GM23338 (cell line): ENCODE data around the gene BATF3. TPM values are rescaled to one million over a fixed set of nuclear protein-coding genes. Genes with fewer than 3 reads are reported as not detected.
A peak's percentile ranks its signal among the peaks of the same experiment; 100 is the strongest.

ENCODE experiments used
- ATAC-seq: fragments of 200-7000 bp; cut with Tn5 transposase; 3 replicates; pipeline ENCODE4 v1.9.1; 2020
- DNase-seq: peaks from one replicate; pipeline ENCODE4 v3.0.0-alpha.2; 2015; ENCODE audit warnings: low spot score
- H2AFZ ChIP-seq: fragments of 200-600 bp; sonication (generic); 2 replicates; pipeline ENCODE4 v1.8.0; 2016; ENCODE audit warnings: antibody characterized with exemption, mild to moderate bottlenecking, moderate library complexity
- H3F3A ChIP-seq: fragments of 200-600 bp; sonication (generic); replicated peaks from 2 replicates; pipeline ENCODE4 v1.8.0; 2017; ENCODE audit warnings: antibody characterized with exemption, mixed run types, low read depth
- H3K27ac ChIP-seq: fragments of 200-600 bp; sonication (generic); 2 replicates; pipeline ENCODE4 v1.6.1; 2016; ENCODE audit warnings: low read depth
- H3K27me3 ChIP-seq: fragments of 200-600 bp; sonication (generic); 2 replicates; pipeline ENCODE4 v1.8.0; 2016; ENCODE audit warnings: mild to moderate bottlenecking, mixed run types, moderate library complexity; ENCODE audit not compliant: insufficient read depth
- H3K36me3 ChIP-seq: fragments of 200-600 bp; sonication (generic); 2 replicates; pipeline ENCODE4 v1.8.0; 2016; ENCODE audit warnings: mild to moderate bottlenecking; ENCODE audit not compliant: insufficient read depth
- H3K4me1 ChIP-seq: fragments of 200-600 bp; sonication (generic); 2 replicates; pipeline ENCODE4 v1.8.0; 2016; ENCODE audit warnings: mild to moderate bottlenecking, moderate library complexity; ENCODE audit not compliant: insufficient read depth
- H3K4me2 ChIP-seq: fragments of 200-600 bp; sonication (generic); 2 replicates; pipeline ENCODE4 v1.7.1; 2017; ENCODE audit warnings: mixed run types
- H3K4me3 ChIP-seq: fragments of 200-600 bp; sonication (generic); 2 replicates; pipeline ENCODE4 v1.6.1; 2016; ENCODE audit warnings: mixed run types
- H3K79me2 ChIP-seq: fragments of 200-600 bp; sonication (generic); replicated peaks from 2 replicates; pipeline ENCODE4 v1.8.0; 2017; ENCODE audit warnings: mild to moderate bottlenecking; ENCODE audit not compliant: insufficient read depth
- H3K9me2 ChIP-seq: fragments of 200-600 bp; sonication (generic); 2 replicates; pipeline ENCODE4 v1.8.0; 2017; ENCODE audit not compliant: insufficient read depth
- H4K20me1 ChIP-seq: fragments of 200-600 bp; sonication (generic); replicated peaks from 2 replicates; pipeline ENCODE4 v1.8.0; 2017; ENCODE audit warnings: mild to moderate bottlenecking; ENCODE audit not compliant: insufficient read depth
- H3K27ac Mint-ChIP-seq: 2 replicates; pipeline ENCODE4 v1.8.0; 2020; ENCODE audit warnings: inconsistent platforms, mild to moderate bottlenecking, moderate library complexity, mixed read lengths
- H3K27me3 Mint-ChIP-seq: 3 replicates; pipeline ENCODE4 v1.8.0; 2022; ENCODE audit warnings: low read depth, mild to moderate bottlenecking, moderate library complexity, mixed read lengths, inconsistent platforms; ENCODE audit not compliant: insufficient read depth, poor library complexity
- H3K36me3 Mint-ChIP-seq: 3 replicates; pipeline ENCODE4 v1.8.0; 2021; ENCODE audit warnings: low read depth, mild to moderate bottlenecking, inconsistent platforms, moderate library complexity, mixed read lengths
- H3K4me1 Mint-ChIP-seq: 3 replicates; pipeline ENCODE4 v1.8.0; 2020; ENCODE audit warnings: mild to moderate bottlenecking, inconsistent platforms, mixed read lengths
- H3K4me3 Mint-ChIP-seq: 3 replicates; pipeline ENCODE4 v1.8.0; 2021; ENCODE audit warnings: moderate library complexity, mild to moderate bottlenecking, inconsistent platforms, mixed read lengths
- H3K9me3 Mint-ChIP-seq: 3 replicates; pipeline ENCODE4 v1.8.0; 2020; ENCODE audit warnings: moderate library complexity, mild to moderate bottlenecking, inconsistent platforms, mixed read lengths
- CREB1 ChIP-seq: fragments of 250-450 bp; sonication (Bioruptor Pico); IDR thresholded peaks from 2 replicates; pipeline ENCODE4 v1.5.0; 2020; ENCODE audit warnings: low read depth, mild to moderate bottlenecking, moderate library complexity
- CTCF ChIP-seq, 2 experiments: fragments of 200-600 bp in 1 of 2; sonication (generic) in 1 of 2; conservative IDR thresholded peaks; 2 replicates each; pipeline versions ENCODE4 v1.5.1 to v1.6.1; 2016 to 2017; ENCODE audit warnings: antibody characterized with exemption in 2 of 2, low read depth in 2 of 2, mild to moderate bottlenecking in 2 of 2, moderate library complexity in 1 of 2
- EZH2 ChIP-seq: fragments of 200-600 bp; sonication (generic); IDR thresholded peaks from one replicate; pipeline ENCODE4 v1.8.0; 2017; ENCODE audit warnings: antibody characterized with exemption, mild to moderate bottlenecking, low read depth; ENCODE audit not compliant: unreplicated experiment
- EZH2phosphoT487 ChIP-seq: fragments of 200-600 bp; sonication (generic); IDR thresholded peaks from one replicate; pipeline ENCODE4 v1.8.1; 2018; ENCODE audit warnings: antibody characterized with exemption; ENCODE audit not compliant: unreplicated experiment
- JUNB ChIP-seq: IDR thresholded peaks from one replicate; pipeline ENCODE4 v1.6.1; 2016; ENCODE audit warnings: antibody characterized with exemption; ENCODE audit not compliant: unreplicated experiment
- NANOG ChIP-seq: IDR thresholded peaks from 2 replicates; pipeline ENCODE4 v1.6.1; 2016; ENCODE audit warnings: antibody characterized with exemption, borderline replicate concordance
- POLR2AphosphoS5 ChIP-seq: IDR thresholded peaks from 2 replicates; pipeline ENCODE4 v1.6.1; 2016; ENCODE audit warnings: antibody characterized with exemption, low read depth
- REST ChIP-seq: IDR thresholded peaks from one replicate; pipeline ENCODE4 v1.6.1; 2018; ENCODE audit warnings: antibody characterized with exemption; ENCODE audit not compliant: unreplicated experiment
- STAT1 ChIP-seq: IDR thresholded peaks from one replicate; pipeline ENCODE4 v1.6.1; 2016; ENCODE audit warnings: antibody characterized with exemption; ENCODE audit not compliant: unreplicated experiment
- ZNF114 ChIP-seq: fragments of 250-450 bp; sonication (Bioruptor Pico); IDR thresholded peaks from 2 replicates; pipeline ENCODE4 v1.5.0; 2020; ENCODE audit warnings: mild to moderate bottlenecking, moderate library complexity
- ZNF331 ChIP-seq: fragments of 250-450 bp; sonication (Bioruptor Pico); IDR thresholded peaks from 2 replicates; pipeline ENCODE4 v1.5.0; 2020; ENCODE audit warnings: low read depth, mild to moderate bottlenecking, moderate library complexity
- polyA plus RNA-seq: library from polyadenylated mRNA; unstranded; fragments of >200 nt; fragmentation: Nextera tagmentation; extraction: Ambion mirVana; gene quantifications from 2 replicates; pipeline ENCODE4 v1.2.1, GENCODE V29; 2016
- total RNA-seq: library from RNA; depleted of rRNA; stranded (reverse); fragments of >200 nt; shearing (Covaris generic); gene quantifications from 2 replicates; pipeline ENCODE4 v1.2.3, GENCODE V29; 2014
- TF ChIP-seq, protein P1 (sequence below): fragments of 250-450 bp; sonication (Bioruptor Pico); IDR thresholded peaks from 2 replicates; pipeline ENCODE4 v1.5.0; 2020; ENCODE audit warnings: mild to moderate bottlenecking, moderate library complexity
- TF ChIP-seq, protein P2 (sequence below): IDR thresholded peaks from 2 replicates; pipeline ENCODE4 v1.6.1; 2016; ENCODE audit warnings: antibody characterized with exemption

The BATF3 gene
- total and polyA plus RNA-seq, 2 experiments from 2014 or later: 3.6 to 7.8 TPM

- H3K36me3 Mint-ChIP-seq: no peaks in the 10 kb centered on the region; the same call in 2 of the 3 replicates
- peaks cover 10% of the 10 kb centered on the region for H3K27me3 Mint-ChIP-seq
- DNase-seq: peak; percentile 44
- H3K4me3 Mint-ChIP-seq: no peak overlapping the region
- Histone ChIP-seq H3K27ac (no peak overlapping the region), H3K4me1 (peaks cover 20% of the 10 kb centered on the region), H3K79me2 (no peaks in the 10 kb centered on the region), H3K4me3 (no peak overlapping the region), H3K9me2 (no peaks in the 10 kb centered on the region), H2AFZ (no peak overlapping the region), H3K36me3 (no peaks in the 10 kb centered on the region), H3K27me3 (peaks cover 12% of the 10 kb centered on the region), H3K4me2 (no peak overlapping the region), H3F3A (no peaks in the 10 kb centered on the region), H4K20me1 (no peaks in the 10 kb centered on the region)
- H3K27ac Mint-ChIP-seq: no peak overlapping the region
- H3K4me1 Mint-ChIP-seq: peaks cover 13% of the 10 kb centered on the region
- H3K9me3 Mint-ChIP-seq: no peaks in the 10 kb centered on the region
- peak; percentile 55 for ATAC-seq
- TF ChIP-seq JUNB (no peak), STAT1 (no peak), NANOG (no peak), ZNF114 (CRISPR knock-in tag) (no peak), EZH2 (no peak), REST (no peak), EZH2phosphoT487 (no peak), CREB1 (CRISPR knock-in tag) (no peak), CTCF (conservative IDR thresholded peaks at IDR 0.05; ENCODE audit: low read depth in 2 of 2) (no peak), ZNF331 (CRISPR knock-in tag) (no peak), POLR2AphosphoS5 (no peak)
- TF ChIP-seq, protein P1, sequence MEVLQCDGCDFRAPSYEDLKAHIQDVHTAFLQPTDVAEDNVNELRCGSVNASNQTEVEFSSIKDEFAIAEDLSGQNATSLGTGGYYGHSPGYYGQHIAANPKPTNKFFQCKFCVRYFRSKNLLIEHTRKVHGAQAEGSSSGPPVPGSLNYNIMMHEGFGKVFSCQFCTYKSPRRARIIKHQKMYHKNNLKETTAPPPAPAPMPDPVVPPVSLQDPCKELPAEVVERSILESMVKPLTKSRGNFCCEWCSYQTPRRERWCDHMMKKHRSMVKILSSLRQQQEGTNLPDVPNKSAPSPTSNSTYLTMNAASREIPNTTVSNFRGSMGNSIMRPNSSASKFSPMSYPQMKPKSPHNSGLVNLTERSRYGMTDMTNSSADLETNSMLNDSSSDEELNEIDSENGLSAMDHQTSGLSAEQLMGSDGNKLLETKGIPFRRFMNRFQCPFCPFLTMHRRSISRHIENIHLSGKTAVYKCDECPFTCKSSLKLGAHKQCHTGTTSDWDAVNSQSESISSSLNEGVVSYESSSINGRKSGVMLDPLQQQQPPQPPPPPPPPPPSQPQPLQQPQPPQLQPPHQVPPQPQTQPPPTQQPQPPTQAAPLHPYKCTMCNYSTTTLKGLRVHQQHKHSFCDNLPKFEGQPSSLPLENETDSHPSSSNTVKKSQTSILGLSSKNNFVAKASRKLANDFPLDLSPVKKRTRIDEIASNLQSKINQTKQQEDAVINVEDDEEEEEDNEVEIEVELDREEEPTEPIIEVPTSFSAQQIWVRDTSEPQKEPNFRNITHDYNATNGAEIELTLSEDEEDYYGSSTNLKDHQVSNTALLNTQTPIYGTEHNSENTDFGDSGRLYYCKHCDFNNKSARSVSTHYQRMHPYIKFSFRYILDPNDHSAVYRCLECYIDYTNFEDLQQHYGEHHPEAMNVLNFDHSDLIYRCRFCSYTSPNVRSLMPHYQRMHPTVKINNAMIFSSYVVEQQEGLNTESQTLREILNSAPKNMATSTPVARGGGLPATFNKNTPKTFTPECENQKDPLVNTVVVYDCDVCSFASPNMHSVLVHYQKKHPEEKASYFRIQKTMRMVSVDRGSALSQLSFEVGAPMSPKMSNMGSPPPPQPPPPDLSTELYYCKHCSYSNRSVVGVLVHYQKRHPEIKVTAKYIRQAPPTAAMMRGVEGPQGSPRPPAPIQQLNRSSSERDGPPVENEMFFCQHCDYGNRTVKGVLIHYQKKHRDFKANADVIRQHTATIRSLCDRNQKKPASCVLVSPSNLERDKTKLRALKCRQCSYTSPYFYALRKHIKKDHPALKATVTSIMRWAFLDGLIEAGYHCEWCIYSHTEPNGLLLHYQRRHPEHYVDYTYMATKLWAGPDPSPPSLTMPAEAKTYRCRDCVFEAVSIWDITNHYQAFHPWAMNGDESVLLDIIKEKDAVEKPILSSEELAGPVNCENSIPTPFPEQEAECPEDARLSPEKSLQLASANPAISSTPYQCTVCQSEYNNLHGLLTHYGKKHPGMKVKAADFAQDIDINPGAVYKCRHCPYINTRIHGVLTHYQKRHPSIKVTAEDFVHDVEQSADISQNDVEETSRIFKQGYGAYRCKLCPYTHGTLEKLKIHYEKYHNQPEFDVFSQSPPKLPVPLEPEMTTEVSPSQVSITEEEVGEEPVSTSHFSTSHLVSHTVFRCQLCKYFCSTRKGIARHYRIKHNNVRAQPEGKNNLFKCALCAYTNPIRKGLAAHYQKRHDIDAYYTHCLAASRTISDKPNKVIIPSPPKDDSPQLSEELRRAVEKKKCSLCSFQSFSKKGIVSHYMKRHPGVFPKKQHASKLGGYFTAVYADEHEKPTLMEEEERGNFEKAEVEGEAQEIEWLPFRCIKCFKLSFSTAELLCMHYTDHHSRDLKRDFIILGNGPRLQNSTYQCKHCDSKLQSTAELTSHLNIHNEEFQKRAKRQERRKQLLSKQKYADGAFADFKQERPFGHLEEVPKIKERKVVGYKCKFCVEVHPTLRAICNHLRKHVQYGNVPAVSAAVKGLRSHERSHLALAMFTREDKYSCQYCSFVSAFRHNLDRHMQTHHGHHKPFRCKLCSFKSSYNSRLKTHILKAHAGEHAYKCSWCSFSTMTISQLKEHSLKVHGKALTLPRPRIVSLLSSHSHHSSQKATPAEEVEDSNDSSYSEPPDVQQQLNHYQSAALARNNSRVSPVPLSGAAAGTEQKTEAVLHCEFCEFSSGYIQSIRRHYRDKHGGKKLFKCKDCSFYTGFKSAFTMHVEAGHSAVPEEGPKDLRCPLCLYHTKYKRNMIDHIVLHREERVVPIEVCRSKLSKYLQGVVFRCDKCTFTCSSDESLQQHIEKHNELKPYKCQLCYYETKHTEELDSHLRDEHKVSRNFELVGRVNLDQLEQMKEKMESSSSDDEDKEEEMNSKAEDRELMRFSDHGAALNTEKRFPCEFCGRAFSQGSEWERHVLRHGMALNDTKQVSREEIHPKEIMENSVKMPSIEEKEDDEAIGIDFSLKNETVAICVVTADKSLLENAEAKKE: no peak
- TF ChIP-seq, protein P2, sequence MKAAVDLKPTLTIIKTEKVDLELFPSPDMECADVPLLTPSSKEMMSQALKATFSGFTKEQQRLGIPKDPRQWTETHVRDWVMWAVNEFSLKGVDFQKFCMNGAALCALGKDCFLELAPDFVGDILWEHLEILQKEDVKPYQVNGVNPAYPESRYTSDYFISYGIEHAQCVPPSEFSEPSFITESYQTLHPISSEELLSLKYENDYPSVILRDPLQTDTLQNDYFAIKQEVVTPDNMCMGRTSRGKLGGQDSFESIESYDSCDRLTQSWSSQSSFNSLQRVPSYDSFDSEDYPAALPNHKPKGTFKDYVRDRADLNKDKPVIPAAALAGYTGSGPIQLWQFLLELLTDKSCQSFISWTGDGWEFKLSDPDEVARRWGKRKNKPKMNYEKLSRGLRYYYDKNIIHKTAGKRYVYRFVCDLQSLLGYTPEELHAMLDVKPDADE: no peak
These were observed 6.6 kb downstream of the BATF3 start for GRCh38 chr1:212692774-212693644.
